HG03558 (cell line): ENCODE data around the gene CDC34.

ENCODE experiments used
- ATAC-seq: cut with Tn5 transposase; IDR thresholded peaks from one replicate; pipeline ENCODE4 v1.9.1; 2021; ENCODE audit warnings: moderate number of reproducible peaks; ENCODE audit not compliant: unreplicated experiment; ENCODE audit errors: extremely low read depth

The CDC34 gene

GRCh38 chr19:571566-571974 lies 40.0 kb downstream of the CDC34 start:
- no peak for ATAC-seq

DNA sequence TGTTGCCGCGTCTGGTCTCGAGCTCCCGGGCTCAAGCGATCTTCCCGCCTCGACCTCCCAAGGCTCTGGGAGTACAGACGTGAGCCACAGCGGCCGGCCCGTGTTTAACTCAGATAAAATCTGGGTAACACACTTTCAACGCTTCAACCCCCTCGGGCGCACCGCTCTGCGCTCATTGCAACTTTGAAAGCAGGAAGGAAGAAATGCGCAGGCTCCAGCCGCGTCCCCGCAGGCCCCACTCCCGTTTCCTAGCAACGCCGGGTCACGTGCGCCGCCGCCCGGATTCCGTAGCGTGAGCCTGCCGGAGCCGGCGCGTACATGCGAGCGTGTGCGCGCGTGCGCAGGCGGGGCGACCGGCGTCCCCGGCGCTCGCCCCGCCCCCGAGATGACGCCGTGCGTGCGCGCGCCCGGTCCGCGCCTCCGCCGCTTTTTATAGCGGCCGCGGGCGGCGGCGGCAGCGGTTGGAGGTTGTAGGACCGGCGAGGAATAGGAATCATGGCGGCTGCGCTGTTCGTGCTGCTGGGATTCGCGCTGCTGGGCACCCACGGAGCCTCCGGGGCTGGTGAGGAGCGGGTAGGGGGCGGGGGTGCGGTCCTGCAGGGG lies 40.7 kb downstream of the CDC34 start, which contains the start of gene BSG:
BSG (plus strand) TSS at position 457 of the 603 bp plus-strand sequence; CDS start at position 496, 39 bp downstream.
- peak; percentile 59 for ATAC-seq

GRCh38 chr19:572743-573518 lies 41.4 kb downstream of the CDC34 start:
- ATAC-seq, result peak; percentile 7

DNA sequence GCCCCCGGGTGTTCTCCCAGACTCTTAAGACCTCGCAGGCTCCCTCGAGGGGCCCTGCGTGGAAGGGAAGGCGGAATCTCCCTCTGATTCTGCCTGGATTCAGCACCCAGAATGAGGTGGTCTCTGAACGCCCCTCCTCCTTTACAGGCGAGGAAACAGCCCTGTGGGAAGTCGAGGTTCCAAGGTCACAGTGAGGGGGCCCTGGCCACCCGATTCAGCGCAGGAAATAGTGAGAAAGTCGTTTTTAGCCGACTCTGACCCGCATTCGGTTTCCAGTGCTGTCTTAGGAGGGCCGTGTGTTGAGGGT lies 41.9 kb downstream of the CDC34 start:
- no peak for ATAC-seq

DNA sequence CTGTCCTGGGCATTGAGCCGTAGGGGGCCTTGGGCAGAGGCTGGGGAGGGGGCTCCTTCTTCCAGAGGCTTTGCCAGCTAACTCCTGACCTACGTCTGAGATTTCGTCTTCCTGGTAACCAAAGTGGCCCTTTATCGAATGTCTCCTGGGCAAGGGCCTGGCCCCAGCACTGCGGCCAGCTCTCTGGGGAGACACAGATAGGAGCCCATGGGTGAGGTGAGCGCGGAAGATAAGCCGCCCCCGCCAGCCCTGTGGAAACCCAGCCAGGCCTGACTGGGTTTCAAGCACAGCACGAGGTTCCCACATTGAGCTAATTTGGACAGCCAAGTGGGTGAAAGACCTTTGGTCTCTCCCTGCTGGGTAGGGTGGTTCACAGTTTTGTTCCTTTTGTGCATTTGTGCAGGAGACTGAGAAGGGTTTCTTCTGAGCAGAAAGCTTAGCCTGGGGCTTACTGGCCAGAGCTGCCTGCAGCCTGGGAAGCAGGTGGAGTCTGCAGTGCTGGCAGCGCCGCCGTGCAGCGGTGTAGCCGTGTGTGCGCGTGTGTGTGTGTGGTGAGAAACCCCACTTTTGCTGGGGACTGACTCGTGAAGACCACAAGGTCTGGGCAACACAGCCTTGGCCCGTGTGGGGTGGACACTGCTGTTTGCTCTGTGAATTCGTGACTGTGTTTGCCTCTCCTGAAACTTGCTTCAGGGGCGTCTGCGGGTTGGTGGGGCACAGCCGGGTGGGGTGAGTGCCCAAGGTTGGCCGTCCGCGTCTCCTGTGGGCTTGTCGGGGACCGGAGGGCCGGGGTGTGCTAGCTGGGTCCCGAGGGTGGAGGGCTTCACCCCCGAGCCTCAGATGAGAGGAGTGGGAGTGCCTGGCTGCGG lies 43.3 kb downstream of the CDC34 start:
- no peak for ATAC-seq

- no peak for ATAC-seq
Observed at GRCh38 chr19:575527-576506, 44.3 kb downstream of the CDC34 start.

DNA sequence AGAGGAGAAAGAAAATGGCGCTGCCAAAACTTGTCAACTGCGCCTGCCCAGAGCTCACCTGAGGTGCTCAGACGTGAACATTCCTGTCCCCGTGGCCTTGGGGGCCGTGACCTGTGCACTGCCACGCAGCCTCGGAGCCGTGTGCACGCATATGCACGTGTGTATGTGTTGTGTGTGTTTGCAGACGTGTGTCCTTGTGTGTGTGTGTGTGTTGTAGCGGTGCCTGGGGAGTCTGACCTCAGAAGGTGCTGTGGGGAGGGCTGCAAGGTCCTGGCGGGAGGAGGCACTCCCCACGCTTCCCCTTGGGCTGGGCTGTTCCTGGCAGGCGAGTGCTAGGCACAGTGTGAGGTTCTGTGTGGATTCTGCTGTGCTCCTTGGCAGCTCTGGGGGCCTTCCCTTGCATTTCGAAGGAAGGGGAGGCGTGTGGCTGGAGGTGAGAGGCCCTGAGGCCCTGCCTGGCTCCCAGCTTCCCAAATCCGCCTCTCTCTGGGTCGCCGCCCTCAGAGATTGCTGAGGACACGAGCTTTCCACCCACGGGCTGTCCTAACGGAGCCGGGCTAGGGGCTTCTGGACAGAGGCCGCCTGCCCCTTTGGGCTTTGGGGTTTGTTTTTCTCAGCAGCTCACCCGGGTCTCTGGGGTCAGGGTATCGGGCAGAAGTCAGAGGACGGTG lies 45.3 kb downstream of the CDC34 start:
- no peak for ATAC-seq

GRCh38 chr19:577439-578392 lies 46.2 kb downstream of the CDC34 start:
- no peak for ATAC-seq

DNA sequence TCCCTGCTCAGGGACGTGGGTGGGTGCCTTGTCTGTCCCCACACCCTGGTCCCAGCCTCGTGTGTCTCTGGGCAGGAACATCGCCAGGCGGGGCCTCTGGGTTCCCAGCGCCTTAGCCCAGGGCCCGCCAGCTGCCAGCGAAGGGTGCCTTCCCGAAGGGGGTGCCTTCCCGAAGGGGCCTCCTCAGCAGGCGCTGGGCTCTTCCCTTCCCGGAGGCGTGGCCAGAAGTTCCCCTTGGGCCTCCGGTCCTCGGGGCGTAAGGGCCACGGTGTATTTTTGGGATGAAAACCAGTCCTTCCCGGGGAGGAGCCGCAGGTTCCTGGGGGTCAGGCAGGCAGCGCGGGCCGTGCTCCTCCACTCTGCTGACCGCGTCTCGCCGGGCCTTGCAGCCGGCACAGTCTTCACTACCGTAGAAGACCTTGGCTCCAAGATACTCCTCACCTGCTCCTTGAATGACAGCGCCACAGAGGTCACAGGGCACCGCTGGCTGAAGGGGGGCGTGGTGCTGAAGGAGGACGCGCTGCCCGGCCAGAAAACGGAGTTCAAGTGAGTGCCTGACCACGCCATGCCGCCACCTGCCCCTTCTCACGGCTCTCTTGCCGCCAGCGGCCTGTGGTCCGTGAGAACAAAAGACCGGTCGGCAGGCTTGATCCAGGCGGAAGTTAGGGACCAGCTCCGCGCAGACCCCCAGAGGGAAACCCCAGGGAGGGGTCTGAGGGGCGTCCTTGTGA lies 47.7 kb downstream of the CDC34 start:
- no peak for ATAC-seq

DNA sequence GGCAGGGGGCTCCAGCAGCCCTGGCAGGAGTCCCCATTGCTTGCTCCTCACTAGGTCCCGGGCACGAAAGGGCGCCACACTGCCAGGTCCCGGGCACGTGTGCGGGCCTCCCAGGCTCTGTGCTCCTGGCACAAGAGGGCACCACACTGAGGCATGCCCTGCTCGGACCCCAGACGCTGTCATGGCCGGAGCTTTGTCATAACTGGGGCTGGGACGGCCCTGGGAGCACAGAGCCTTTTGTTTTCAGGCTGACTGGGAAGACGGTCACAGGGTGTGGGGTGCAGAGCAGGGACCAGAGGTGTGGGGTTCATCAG lies 48.2 kb downstream of the CDC34 start:
- ATAC-seq, result no peak

GRCh38 chr19:580274-580835 lies 48.8 kb downstream of the CDC34 start:
- no peak for ATAC-seq

DNA sequence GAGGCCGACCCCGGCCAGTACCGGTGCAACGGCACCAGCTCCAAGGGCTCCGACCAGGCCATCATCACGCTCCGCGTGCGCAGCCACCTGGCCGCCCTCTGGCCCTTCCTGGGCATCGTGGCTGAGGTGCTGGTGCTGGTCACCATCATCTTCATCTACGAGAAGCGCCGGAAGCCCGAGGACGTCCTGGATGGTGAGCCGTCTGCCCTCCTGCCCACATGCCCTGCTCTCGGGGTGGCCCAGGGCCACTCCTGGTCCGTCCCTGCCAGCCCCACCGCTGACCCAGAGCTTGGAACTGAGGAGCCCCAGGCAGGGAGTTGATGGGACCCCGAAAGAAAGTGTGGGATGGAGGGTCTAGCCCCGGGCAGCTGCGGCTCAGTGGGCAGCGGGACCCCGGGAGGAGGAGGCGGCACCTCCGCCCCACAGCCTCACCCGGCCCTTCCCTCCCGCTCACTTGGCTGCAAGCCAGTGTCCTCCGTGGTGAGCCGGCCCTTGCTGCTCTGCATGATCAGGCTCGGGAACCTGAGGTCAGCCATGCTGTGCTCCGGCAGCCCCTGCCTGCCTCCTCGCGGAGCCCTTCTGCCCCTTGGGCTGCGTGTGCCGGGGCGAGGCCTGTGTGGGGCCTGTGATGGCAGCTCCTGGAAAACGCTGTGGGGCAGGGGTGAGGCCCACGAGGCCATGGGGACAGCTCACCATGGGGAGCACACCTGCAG lies 50.0 kb downstream of the CDC34 start:
- no peak for ATAC-seq

DNA sequence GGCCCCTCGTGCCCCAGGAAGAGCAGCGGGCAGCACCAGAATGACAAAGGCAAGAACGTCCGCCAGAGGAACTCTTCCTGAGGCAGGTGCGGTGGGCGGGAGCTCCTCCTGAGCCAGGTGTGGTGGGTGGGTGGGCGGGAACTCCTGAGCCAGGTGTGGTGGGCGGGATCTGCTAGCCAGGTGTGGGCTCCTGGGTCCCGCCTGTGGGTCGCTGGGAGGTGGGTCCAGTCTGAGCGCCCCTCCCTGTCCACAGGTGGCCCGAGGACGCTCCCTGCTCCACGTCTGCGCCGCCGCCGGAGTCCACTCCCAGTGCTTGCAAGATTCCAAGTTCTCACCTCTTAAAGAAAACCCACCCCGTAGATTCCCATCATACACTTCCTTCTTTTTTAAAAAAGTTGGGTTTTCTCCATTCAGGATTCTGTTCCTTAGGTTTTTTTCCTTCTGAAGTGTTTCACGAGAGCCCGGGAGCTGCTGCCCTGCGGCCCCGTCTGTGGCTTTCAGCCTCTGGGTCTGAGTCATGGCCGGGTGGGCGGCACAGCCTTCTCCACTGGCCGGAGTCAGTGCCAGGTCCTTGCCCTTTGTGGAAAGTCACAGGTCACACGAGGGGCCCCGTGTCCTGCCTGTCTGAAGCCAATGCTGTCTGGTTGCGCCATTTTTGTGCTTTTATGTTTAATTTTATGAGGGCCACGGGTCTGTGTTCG lies 51.1 kb downstream of the CDC34 start:
- ATAC-seq, result no peak

DNA sequence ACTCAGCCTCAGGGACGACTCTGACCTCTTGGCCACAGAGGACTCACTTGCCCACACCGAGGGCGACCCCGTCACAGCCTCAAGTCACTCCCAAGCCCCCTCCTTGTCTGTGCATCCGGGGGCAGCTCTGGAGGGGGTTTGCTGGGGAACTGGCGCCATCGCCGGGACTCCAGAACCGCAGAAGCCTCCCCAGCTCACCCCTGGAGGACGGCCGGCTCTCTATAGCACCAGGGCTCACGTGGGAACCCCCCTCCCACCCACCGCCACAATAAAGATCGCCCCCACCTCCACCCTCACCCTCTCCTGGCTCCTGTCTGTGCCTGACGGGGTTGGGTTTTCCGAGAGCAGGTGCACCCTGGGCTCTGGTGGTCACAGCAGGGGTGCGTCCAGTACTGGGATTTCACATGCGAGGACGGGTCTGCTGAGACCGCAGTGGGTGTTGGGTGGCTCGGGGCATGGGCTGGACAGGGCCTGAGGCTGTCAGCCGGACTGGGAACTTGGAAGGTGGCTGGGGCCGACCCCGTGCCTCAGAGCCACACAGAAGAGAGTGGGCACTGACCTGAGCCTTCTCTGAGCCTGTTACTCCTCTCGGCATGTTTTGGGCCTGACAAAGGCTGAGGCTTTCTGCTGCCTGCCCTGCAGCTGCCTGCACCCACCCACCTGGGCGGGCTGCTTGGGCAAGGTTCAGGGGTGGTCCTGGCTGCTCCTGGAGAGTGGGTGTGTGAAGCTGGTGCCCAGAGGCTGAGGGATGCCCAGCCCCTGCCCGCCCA lies 51.8 kb downstream of the CDC34 start:
- no peak for ATAC-seq

DNA sequence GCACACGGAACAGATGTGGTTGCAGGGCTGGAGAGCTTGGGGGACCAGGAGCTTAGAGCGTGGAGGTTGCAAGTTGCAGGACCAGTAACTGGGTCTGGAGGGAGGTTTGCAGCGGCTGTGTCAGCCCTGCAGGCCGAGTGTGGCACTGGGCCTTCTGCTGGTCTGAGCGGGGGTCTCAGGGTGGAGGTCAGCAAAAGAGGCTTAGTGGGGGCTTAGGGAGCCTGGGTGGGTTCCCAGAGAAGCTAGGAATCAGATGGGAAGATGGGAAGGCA lies 52.3 kb downstream of the CDC34 start:
- ATAC-seq, result no peak
